GM18951 (cell line): ENCODE results near the gene DUX4.
"Not testable (repeated sequence)": the region's sequence is repeated elsewhere in the genome, so short reads cannot be mapped to it uniquely, and the experiment has no call there.

Source experiments
- in situ Hi-C: fragments of 300-500 bp; cut with MboI; formaldehyde crosslinking; loops from one replicate; pipeline ENCODE4 v1.12.0; 2022; ENCODE audit warnings: low sequenced_read_pairs, mixed read lengths, inconsistent platforms; ENCODE audit not compliant: unreplicated experiment

DUX4 gene

DNA sequence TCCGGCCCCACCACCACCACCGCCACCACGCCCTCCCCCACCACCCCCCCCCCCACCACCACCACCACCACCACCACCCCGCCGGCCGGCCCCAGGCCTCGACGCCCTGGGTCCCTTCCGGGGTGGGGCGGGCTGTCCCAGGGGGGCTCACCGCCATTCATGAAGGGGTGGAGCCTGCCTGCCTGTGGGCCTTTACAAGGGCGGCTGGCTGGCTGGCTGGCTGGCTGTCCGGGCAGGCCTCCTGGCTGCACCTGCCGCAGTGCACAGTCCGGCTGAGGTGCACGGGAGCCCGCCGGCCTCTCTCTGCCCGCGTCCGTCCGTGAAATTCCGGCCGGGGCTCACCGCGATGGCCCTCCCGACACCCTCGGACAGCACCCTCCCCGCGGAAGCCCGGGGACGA is at the start of gene DUX4:
DUX4 (plus strand) TSS at position 347 of the 400 bp plus-strand sequence; CDS start at position 347, 0 bp downstream.
- in situ Hi-C loops: not testable (repeated sequence)

DNA sequence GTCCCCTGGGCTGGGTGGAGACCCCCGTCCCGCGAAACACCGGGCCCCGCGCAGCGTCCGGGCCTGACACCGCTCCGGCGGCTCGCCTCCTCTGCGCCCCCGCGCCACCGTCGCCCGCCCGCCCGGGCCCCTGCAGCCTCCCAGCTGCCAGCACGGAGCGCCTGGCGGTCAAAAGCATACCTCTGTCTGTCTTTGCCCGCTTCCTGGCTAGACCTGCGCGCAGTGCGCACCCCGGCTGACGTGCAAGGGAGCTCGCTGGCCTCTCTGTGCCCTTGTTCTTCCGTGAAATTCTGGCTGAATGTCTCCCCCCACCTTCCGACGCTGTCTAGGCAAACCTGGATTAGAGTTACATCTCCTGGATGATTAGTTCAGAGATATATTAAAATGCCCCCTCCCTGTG is 1.9 kb downstream of the DUX4 start:
- in situ Hi-C loops: not testable (repeated sequence)

DNA sequence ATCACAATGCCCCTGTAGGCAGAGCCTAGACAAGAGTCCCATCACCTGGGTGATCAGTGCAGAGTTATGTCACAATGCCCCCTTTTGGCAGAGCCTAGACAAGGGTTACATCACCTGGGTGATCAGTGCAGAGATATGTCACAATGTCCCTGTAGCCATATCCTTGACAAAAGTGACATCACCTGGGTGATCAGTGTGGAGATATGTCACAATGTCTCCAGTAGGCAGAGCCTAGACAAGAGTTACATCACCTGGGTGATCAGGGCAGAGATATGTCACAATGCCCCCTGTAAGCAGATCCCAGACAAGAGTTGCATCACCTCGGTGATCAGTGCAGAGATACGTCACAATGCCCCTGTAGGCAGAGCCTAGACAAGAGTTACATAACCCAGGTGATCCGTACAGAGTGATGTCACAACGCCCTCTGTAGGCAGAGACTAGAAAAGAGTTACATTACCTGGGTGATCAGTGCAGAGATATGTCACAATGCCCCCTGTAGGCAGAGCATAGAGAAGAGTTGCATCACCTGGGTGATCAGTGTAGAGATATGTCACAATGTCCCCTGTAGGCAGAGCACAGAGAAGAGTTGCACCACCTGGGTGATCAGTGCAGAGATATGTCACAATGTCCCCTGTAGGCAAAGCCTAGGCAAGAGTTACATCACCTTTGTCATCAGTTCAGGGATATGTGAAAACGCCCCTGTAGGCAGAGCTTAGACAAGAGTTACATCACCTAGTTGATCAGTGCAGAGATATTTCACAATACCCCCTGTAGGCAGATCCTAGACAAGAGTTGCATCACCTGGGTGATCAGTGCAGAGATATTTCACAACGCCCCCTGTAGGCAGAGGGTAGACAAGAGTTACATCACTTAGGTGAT is 4.4 kb downstream of the DUX4 start:
- in situ Hi-C loops: not testable (repeated sequence)

- in situ Hi-C loops: not testable (repeated sequence)
Observed at GRCh38 chr4:190178606-190178990, 5.0 kb downstream of the DUX4 start.

DNA sequence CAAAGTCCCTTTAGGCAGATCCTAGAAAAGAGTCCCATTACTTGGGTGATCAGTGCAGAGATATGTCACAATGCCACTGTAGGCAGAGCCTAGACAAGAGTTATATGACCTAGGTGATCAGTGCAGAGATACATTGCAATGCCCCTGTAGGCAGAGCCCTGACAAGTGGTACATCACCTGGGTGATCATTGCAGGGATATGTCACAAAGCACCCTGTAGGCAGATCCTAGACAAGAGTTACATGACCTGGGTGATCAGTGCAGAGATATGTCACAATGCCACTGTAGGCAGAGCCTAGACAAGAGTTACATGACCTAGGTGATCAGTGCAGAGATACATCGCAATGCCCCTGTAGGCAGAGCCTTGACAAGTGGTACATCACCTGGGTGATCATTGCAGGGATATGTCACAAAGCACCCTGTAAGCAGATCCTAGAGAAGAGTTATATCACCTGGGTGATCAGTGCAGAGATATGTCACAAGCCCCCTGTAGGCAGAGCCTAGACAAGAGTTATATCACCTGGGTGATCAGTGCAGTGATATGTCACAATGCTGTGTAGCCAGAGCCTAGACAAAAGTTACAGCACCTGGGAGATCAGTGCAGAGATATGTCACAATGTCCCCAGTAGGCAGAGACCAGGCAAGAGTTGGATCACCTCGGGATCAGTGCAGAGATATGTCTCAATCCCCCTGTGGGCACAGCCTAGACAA is 5.6 kb downstream of the DUX4 start:
- in situ Hi-C loops: not testable (repeated sequence)

GRCh38 chr4:190179740-190180094 is 6.1 kb downstream of the DUX4 start:
- in situ Hi-C loops: not testable (repeated sequence)

DNA sequence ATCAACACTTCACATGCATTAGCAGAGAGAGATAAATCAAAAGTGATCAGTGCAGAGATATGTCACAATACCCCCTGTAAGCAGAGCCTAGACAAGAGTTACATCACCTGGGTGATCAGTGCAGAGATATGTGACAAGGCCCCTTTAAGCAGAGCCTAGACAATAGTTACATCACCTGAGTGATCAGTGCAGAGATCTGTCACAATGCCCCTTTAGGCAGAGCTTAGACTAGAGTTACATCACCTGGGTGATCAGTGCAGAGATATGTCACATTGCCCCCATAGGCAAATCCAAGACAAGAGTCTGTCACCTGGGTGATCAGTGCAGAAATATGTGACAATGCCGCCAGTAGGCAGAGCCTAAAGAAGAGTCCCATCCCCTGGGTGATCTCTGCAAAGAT is 7.4 kb downstream of the DUX4 start:
- in situ Hi-C loops: not testable (repeated sequence)

DNA sequence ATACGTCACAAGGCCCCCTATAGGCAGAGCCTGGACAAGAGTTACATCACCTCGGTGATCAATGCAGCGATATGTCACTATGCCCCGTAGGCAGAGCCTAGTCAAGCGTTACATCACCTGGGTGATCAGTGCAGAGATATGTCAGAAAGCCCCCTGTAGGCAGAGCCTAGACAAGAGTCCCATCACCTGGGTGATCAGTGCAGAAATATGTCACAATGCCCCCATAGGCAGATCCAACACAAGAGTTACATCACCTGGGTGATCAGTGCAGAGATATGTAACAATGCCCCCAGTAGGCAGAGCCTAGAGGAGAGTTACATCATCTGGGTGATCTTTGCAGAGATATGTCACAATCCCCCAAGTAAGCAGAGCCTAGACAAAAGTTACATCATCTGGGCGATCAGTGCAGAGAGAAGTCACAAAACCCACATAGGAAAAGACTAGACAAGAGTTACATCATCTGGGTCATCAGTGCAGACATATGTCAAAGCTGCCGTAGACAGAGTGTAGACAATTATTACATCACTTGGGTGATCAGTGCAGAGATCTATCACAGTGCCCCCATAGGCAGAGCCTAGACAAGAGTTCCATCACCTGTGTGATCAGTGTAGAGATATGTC is 8.0 kb downstream of the DUX4 start:
- in situ Hi-C loops: not testable (repeated sequence)

- in situ Hi-C loops: not testable (repeated sequence)
Observed at GRCh38 chr4:190203510-190203909, 29.9 kb downstream of the DUX4 start.
